Activated naive CD8-positive, alpha-beta T cell treated with anti-CD3 and anti-CD28 coated beads for 36 hours (primary cell): ENCODE measurements around the gene GOLIM4. TPM values are rescaled to one million over a fixed set of nuclear protein-coding genes. Genes with fewer than 3 reads are reported as not detected.

Experiments
- DNase-seq: peaks from one replicate; pipeline ENCODE4 v3.0.0; 2021
- H3K27ac Mint-ChIP-seq: one replicate; pipeline ENCODE4 v1.8.0; 2022; ENCODE audit warnings: mild to moderate bottlenecking, moderate library complexity, mixed read lengths
- H3K27me3 Mint-ChIP-seq: one replicate; pipeline ENCODE4 v1.8.0; 2022; ENCODE audit warnings: mild to moderate bottlenecking, mixed read lengths
- H3K36me3 Mint-ChIP-seq: one replicate; pipeline ENCODE4 v1.8.0; 2021; ENCODE audit warnings: mild to moderate bottlenecking, mixed read lengths
- H3K4me1 Mint-ChIP-seq: one replicate; pipeline ENCODE4 v1.8.0; 2021; ENCODE audit warnings: mixed read lengths
- H3K4me3 Mint-ChIP-seq: one replicate; pipeline ENCODE4 v1.8.0; 2022; ENCODE audit warnings: mild to moderate bottlenecking, moderate library complexity, mixed read lengths
- H3K9me3 Mint-ChIP-seq: one replicate; pipeline ENCODE4 v1.8.0; 2022; ENCODE audit warnings: mixed read lengths
- total RNA-seq, 2 experiments: library from RNA; stranded (reverse); gene quantifications; one replicate each; pipeline ENCODE4 v1.2.3, GENCODE V29; 2021

Gene GOLIM4
- total RNA-seq, 2 experiments from 2014 or later = 6.1 to 6.5 TPM

DNA sequence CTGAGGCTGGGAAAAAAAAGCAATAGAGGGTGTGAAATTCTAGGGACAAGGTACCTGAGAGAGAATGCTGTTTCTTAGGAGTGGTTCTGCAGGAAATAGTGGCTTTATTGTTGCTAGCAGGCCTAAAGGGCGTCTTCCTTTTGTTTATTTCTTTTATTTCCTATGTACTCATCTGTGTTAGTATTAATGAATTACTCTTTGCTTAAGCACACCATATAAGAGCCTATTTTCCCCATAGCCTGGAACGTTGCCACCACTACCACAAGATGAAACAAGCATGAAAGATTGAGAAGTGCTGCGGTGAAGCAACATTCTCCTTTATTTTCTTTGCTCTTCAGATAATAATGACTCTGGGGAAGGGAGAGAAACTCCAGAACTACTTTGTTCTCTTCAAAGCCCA lies 21.3 kb upstream of the GOLIM4 start:
- Mint-ChIP-seq H3K9me3 (no peaks in the 10 kb centered on the region), H3K4me1 (no peaks in the 10 kb centered on the region), H3K27me3 (no peaks in the 10 kb centered on the region), H3K27ac (no peak overlapping the region), H3K4me3 (no peak overlapping the region), H3K36me3 (no peaks in the 10 kb centered on the region)
- DNase-seq = no peak

DNA sequence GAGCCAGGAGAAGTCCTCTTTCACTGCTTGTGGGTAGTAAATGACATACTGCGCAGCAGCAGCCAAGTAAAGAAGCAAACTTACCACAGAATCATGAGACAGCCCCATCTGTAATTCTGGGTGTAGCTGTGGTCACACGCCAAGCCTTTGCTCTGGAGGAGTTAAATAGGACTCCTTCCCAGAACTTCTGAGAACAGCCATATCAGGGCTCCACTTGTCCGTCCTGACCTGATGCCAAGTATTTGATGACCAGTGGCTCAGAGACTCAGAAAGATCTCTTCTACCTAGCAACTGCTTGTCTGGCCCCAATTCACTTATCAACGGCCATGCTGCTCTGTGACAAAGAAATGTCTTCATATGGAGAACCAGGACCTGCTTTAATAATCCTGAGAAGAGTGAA lies 20.6 kb upstream of the GOLIM4 start:
- Mint-ChIP-seq H3K4me3 (no peak overlapping the region), H3K36me3 (no peaks in the 10 kb centered on the region)

DNA sequence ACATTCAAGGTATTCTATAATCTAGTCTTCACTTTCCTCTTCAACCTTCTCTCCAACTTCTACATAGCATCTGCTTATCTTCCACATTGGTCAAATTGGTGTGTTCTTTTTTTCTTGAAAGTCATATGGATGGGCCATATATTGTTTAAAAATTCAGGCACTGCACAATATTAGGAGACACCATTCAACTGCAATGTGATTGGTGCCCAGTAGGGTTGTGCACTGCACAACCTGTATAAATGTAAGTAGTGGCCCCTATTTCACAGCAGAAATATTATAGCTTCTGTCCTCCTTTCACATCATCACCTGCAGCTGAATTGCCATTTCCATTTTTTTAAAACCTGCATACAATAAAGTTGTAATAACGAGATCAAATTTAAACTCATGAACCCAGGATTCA lies 18.1 kb upstream of the GOLIM4 start:
- Mint-ChIP-seq H3K4me1 (no peaks in the 10 kb centered on the region), H3K9me3 (no peaks in the 10 kb centered on the region), H3K4me3 (no peak overlapping the region), H3K27me3 (no peaks in the 10 kb centered on the region), H3K36me3 (no peaks in the 10 kb centered on the region), H3K27ac (no peak overlapping the region)
- DNase-seq = no peak

More for the DNA sequence above, 20.6 kb upstream of the GOLIM4 start:
- no peaks in the 10 kb centered on the region for H3K4me1 Mint-ChIP-seq
- H3K27ac Mint-ChIP-seq = no peak overlapping the region
- DNase-seq = no peak
- no peaks in the 10 kb centered on the region for H3K27me3 Mint-ChIP-seq
- H3K9me3 Mint-ChIP-seq = no peaks in the 10 kb centered on the region

DNA sequence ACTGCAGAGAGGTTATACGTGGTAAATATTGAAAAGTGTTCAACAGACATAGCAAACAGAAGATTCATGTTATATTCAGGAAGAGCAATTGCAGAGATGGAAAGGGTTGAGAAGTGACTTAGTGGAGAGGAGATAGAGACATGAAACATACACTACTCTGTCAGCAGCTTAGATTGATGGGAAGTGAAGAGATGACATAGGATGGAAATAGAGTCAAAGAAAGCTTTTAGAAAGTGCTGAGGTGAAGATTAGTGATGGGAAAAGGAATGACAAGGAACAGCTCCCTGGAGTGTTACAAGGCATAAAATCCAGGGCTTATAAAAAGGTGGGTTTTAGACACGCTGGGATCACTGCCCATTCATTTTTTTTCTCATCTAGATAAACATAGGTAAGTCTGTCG lies 17.2 kb upstream of the GOLIM4 start:
- Mint-ChIP-seq H3K27ac (no peak overlapping the region), H3K9me3 (no peaks in the 10 kb centered on the region), H3K4me1 (no peaks in the 10 kb centered on the region), H3K36me3 (no peaks in the 10 kb centered on the region), H3K4me3 (no peak overlapping the region), H3K27me3 (no peaks in the 10 kb centered on the region)
- no peak for DNase-seq

DNA sequence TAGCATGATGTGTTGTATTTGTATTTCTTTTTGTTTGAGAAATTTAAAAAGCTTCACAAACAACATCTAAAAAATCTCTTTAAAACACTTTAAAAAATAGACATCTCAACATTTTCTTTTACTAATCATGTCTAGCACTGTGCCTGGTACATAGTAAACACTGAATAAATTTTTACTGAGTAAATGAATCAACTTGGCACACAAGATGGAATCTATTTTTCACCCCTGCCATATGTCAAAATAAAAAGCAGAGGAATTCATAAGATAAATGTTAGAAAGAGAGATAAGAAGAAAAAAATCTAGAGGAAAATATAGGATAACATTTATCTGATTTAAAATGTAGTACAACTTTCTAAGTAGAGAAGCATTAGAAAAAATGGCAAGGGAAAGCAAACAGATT lies 8.6 kb upstream of the GOLIM4 start:
- no peaks in the 10 kb centered on the region for H3K4me1 Mint-ChIP-seq

DNA sequence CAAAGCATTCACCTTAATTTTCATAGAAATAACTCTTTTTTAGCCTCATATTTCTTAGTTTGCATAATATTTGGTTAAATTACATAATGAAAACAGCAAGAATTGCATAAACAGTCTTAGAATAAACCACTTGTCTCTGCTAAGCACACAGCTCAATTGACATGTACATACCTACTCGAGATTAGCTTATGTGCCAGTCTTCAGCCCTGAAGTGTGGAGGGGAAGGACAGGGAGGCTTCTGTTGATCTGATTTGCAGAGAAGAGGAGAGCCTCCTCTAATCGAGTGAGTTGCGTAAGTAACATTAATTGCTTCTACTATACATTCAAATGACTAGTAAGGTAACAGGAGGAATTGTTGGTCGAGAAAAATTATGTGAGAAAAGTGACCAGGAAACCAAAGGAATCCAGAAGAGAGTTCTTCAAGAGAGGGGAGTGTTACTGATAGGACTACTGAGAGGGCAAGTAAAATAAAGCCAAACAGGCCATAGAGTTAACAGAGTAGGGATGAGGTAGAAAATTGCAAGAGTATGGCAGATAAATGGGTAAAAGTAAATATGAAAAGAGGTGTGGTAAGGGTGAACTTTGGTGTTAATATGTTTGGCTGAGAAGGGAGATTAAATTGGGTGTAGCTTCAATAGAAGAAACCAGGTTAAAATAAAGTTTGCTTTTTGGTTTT lies 7.1 kb upstream of the GOLIM4 start:
- Mint-ChIP-seq H3K9me3 (peaks cover 3% of the 10 kb centered on the region), H3K36me3 (no peaks in the 10 kb centered on the region), H3K27ac (no peak overlapping the region), H3K27me3 (peaks cover 16% of the 10 kb centered on the region), H3K4me3 (no peak overlapping the region), H3K4me1 (no peaks in the 10 kb centered on the region)
- no peak for DNase-seq

More for the DNA sequence above, 8.6 kb upstream of the GOLIM4 start:
- no peak for DNase-seq
- no peak overlapping the region for H3K27ac Mint-ChIP-seq
- no peak overlapping the region for H3K4me3 Mint-ChIP-seq
- no peaks in the 10 kb centered on the region for H3K36me3 Mint-ChIP-seq
- H3K9me3 Mint-ChIP-seq = peaks cover 3% of the 10 kb centered on the region
- peaks cover 13% of the 10 kb centered on the region for H3K27me3 Mint-ChIP-seq

DNA sequence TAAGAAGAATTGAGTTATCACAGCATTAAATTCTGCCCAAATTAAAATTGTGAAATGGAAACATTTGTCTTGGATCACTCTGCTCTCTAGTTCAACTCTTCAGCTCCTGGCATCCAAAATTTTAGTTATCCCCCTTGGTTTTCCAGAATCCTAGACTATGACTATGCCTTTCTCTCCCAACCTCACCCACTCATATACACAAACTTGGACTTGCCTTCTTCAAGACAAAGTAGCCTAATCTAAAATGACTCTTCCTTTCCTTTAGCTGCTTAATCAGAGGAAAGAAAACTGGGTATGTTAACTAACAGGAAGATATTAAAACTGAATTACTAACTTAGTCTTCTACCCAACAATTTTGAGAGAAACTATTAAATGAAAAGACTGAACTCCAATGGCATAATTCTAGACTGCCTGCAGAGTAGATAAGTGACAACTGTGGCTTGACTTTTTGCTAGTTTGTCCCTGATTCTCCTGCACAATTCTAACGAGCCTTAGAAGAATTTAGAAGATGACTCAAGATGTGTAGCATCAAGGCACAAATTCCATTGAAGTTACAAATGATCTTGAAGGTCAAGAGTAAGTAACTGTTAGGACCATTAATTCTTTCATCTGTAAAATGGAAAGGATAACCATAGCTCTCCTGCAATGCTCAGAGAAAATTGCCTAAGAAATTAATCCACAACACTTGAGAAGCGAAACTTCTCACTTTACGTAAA lies 5.2 kb upstream of the GOLIM4 start:
- DNase-seq = no peak
- Mint-ChIP-seq H3K4me3 (no peak overlapping the region), H3K36me3 (no peaks in the 10 kb centered on the region), H3K27ac (no peak overlapping the region), H3K4me1 (peaks cover 4% of the 10 kb centered on the region), H3K27me3 (peaks cover 32% of the 10 kb centered on the region), H3K9me3 (no peaks in the 10 kb centered on the region)

DNA sequence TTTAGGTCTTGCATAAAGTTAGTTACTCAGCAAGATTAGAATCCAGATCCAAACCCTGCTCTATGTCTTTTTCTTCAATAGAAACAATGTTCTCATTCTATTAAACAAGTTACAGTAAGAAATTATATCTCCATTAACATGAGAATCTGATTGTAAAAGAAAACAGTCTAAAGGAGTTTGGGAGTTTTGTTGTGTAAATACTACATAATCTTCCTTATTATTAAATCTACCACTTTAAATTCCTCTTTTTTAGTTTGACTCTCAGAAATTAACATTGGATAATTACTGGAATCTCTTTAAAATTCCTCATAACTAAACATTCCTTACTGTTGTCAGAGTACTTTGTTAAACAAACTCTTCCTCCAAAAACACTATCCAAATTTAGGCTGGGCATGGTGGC lies 1.7 kb upstream of the GOLIM4 start:
- no peaks in the 10 kb centered on the region for H3K9me3 Mint-ChIP-seq
- no peak overlapping the region for H3K27ac Mint-ChIP-seq
- no peaks in the 10 kb centered on the region for H3K36me3 Mint-ChIP-seq
- DNase-seq = no peak
- peaks cover 8% of the 10 kb centered on the region for H3K4me1 Mint-ChIP-seq
- no peak overlapping the region for H3K4me3 Mint-ChIP-seq
- peaks cover 50% of the 10 kb centered on the region for H3K27me3 Mint-ChIP-seq

DNA sequence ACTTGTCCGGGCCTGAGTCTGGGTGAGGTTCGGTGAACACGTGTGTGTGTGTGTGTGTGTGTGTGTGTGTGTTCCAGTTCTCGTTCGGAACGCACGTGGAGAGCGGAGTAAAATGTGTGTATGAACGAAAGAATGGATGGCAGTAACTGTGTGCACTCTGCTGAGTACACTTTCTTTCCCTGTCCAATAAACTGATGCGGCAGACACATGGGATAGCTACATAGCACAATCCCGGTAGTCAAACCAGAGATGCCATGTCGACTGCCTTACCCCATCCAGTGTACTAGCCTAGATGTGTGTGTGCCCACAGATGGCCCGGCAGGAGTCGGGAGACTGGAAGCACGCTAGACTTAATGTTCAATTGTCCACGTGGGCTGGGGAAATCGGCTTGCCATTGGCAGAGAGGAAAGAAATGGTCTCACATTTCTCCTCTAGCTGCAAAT lies 507 bp upstream of the GOLIM4 start:
- Mint-ChIP-seq H3K27ac (peak overlapping the region; percentile 84), H3K36me3 (no peaks in the 10 kb centered on the region), H3K27me3 (peaks cover 61% of the 10 kb centered on the region), H3K9me3 (no peaks in the 10 kb centered on the region), H3K4me1 (peaks cover 8% of the 10 kb centered on the region), H3K4me3 (peak overlapping the region; percentile 79)
- DNase-seq = peak; percentile 37

DNA sequence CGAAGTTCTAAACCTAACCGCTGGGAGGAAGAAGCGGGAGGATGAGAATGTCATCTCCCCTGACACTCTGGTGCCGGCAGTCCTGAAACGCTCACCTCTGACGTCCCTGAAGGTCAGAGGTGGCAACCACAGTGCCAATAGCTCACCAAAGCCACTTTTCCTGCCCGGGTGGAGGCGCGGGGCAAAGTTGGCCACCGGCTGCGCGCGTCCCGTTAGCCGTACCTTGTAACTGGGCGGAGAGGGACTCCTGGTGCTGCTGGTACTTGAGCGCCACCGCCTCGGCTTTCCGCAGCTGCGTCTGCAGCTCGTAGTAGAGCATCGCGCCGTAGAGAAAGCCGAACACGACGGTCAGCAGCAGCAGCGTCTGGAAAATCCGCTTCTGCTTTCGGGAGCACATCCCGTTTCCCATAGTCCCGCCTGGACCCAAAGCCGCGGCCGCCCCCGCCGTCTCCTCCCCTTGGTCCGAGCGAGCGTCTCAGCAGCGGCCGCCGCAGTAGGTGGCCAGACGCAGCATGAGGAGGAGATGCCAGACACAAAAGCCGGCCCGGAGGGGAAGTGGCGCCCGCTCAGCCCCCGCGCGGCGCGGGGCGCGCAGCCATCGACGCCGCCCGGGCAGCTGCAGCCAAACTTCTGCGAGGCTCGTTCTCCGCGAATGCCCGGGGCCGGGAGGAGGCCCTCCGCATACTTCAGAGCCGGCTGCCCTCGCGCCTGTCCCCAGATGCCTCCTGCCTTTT lies 680 bp downstream of the GOLIM4 start:
- H3K9me3 Mint-ChIP-seq = no peaks in the 10 kb centered on the region
- H3K4me3 Mint-ChIP-seq = peak overlapping the region; percentile 79
- H3K27me3 Mint-ChIP-seq = peaks cover 66% of the 10 kb centered on the region
- peaks cover 8% of the 10 kb centered on the region for H3K4me1 Mint-ChIP-seq
- no peaks in the 10 kb centered on the region for H3K36me3 Mint-ChIP-seq
- DNase-seq = peak; percentile 59
- H3K27ac Mint-ChIP-seq = peak overlapping the region; percentile 62

DNA sequence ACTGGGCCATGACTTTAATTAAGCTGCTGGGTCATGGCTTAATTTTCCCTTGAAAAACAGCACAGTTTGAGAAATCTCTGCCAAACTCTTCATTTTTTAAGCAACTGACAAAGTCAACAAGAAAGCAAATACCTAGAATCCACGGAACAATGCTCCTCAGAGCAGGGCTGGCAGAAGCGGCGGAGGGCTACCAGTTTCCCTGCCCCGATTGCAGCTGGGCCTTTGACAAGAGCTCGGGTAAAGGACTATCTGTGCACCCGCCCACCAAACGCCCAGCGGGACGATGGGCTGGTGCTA lies 1.2 kb downstream of the GOLIM4 start:
- Mint-ChIP-seq H3K36me3 (no peaks in the 10 kb centered on the region), H3K27ac (no peak overlapping the region), H3K4me1 (peaks cover 8% of the 10 kb centered on the region), H3K27me3 (peaks cover 70% of the 10 kb centered on the region), H3K9me3 (no peaks in the 10 kb centered on the region), H3K4me3 (peak overlapping the region; percentile 71)
- no peak for DNase-seq

DNA sequence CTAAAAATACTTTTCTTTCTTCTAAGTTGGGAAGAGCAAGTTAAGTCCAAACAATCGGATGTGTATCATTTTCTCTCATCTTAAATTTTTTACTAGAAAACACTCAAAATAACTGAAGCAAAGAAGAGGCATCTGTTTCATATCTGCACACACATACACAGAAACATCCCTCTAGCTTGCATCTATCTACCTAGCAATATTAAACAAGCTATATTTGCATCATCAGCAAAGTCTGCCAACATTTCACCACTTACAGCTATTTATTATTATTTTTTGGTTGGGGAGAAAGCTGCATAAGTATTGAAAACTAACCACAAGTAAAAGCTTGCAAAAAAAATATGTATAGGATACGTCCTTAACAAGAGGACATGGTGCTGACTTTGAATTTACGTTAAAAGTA lies 1.9 kb downstream of the GOLIM4 start:
- Mint-ChIP-seq H3K36me3 (no peaks in the 10 kb centered on the region), H3K4me3 (no peak overlapping the region), H3K9me3 (no peaks in the 10 kb centered on the region), H3K4me1 (peaks cover 8% of the 10 kb centered on the region), H3K27me3 (peaks cover 69% of the 10 kb centered on the region), H3K27ac (no peak overlapping the region)
- no peak for DNase-seq

DNA sequence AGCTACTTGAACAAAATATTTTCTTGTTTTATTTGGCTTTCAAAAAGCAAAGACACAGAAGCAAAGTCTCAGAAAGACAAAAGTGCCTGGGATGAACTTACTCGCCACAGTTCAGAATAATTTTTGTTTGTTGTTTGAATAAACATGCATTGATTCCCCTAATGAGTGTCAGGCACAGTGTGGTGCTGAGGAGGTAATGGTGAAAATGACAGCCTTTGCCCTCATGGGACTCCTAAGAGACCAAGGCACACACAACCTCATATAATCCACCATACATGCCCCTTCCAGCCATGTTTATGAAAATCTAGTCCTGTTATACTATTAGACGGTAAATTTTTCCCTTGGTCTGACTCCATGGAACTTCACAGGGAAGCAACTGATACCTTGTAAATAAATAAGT lies 2.5 kb downstream of the GOLIM4 start:
- DNase-seq = no peak
- Mint-ChIP-seq H3K27me3 (peaks cover 74% of the 10 kb centered on the region), H3K4me1 (peaks cover 13% of the 10 kb centered on the region)

DNA sequence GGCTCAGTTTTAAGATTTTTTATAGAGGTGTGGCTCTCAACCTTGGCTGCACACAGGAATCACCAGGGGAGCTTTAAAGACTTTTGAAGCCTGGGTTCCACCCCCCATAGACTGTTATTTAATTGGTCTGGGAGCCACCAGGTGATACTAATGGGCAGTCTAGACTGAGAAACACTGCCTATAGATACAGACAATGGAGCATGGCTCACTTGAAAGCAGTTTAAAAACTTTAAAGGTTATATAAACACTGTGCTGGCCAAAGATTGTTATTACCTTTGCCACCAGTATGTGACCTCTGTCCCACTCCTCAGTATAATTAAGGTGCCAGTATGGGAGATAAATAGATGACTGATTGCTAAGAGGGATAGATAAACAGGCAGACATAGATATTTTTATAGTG lies 3.8 kb downstream of the GOLIM4 start:
- H3K4me1 Mint-ChIP-seq = peaks cover 17% of the 10 kb centered on the region

More for the DNA sequence above, 2.5 kb downstream of the GOLIM4 start:
- Mint-ChIP-seq H3K9me3 (no peaks in the 10 kb centered on the region), H3K36me3 (no peaks in the 10 kb centered on the region), H3K27ac (no peak overlapping the region), H3K4me3 (no peak overlapping the region)

DNA sequence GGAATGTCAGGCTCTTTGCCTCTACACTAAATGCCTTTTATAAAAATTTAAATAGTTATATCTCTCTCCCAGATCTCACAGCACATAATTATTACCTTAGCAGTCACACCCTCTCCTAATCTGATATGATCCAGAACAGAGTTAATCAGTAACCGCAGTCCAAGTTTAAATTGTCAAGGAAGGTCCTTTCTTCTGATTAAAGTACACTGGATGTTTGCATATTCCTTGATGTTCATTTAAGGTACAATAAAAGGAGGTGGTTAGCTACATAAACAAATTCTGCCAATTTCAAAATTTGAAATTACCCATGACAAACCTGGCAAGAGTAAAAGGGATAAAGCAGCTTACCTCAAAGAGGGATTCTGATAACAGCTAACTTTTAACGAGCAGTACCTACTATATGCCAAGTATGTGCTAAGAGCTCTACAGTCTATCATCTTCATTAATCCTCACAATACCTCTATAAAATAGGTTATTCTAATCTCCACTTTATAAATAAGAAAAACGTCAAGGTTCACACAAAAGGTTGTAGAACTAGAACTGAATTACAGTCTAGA lies 4.3 kb downstream of the GOLIM4 start:
- DNase-seq = no peak
- Mint-ChIP-seq H3K27ac (no peak overlapping the region), H3K4me1 (peaks cover 17% of the 10 kb centered on the region), H3K9me3 (no peaks in the 10 kb centered on the region), H3K4me3 (no peak overlapping the region), H3K36me3 (no peaks in the 10 kb centered on the region), H3K27me3 (peaks cover 65% of the 10 kb centered on the region)

More for the DNA sequence above, 3.8 kb downstream of the GOLIM4 start:
- no peak for DNase-seq
- no peaks in the 10 kb centered on the region for H3K36me3 Mint-ChIP-seq
- peaks cover 68% of the 10 kb centered on the region for H3K27me3 Mint-ChIP-seq
- no peak overlapping the region for H3K4me3 Mint-ChIP-seq
- no peak overlapping the region for H3K27ac Mint-ChIP-seq
- no peaks in the 10 kb centered on the region for H3K9me3 Mint-ChIP-seq
